Measurements from ENCODE around the gene CARTPT.

CARTPT gene

DNA sequence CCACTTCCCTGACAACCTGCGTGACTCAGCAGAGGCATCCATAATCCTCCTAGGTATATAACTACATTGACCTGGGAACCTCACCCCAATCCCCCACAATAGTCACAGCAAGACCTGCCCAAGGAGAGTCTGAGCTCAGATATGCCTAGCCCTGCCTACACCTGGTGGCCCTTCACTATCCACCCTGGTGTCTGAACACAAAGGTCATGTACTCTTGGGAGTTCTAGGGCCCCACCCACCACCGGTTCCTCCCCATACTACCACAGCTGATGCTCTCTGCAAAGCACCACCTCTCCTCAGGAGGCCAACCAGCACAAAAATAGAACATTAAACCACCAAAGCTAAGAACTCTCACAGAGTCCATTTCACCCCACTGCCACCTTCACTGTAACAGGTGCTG lies 34.8 kb upstream of the CARTPT start:
- TF ChIP-seq, protein P1, sequence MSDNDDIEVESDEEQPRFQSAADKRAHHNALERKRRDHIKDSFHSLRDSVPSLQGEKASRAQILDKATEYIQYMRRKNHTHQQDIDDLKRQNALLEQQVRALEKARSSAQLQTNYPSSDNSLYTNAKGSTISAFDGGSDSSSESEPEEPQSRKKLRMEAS (IDR thresholded peaks at IDR 0.05; ENCODE audit: low read depth, low read length), result no peak
- TF ChIP-seq, protein P2, sequence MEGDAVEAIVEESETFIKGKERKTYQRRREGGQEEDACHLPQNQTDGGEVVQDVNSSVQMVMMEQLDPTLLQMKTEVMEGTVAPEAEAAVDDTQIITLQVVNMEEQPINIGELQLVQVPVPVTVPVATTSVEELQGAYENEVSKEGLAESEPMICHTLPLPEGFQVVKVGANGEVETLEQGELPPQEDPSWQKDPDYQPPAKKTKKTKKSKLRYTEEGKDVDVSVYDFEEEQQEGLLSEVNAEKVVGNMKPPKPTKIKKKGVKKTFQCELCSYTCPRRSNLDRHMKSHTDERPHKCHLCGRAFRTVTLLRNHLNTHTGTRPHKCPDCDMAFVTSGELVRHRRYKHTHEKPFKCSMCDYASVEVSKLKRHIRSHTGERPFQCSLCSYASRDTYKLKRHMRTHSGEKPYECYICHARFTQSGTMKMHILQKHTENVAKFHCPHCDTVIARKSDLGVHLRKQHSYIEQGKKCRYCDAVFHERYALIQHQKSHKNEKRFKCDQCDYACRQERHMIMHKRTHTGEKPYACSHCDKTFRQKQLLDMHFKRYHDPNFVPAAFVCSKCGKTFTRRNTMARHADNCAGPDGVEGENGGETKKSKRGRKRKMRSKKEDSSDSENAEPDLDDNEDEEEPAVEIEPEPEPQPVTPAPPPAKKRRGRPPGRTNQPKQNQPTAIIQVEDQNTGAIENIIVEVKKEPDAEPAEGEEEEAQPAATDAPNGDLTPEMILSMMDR (IDR thresholded peaks at IDR 0.05; ENCODE audit: low read depth, low read length), result no peak
- no peak for TF ChIP-seq POLR2A (IDR thresholded peaks at IDR 0.05; ENCODE audit: extremely low read depth, insufficient read length)
- no peak for TF ChIP-seq MYC (IDR thresholded peaks at IDR 0.05; ENCODE audit: low read depth, low read length)
- no peak overlapping the region for H3K4me3 ChIP-seq (ENCODE audit: low read depth, low read length)
- no peak for DNase-seq (ENCODE audit: low read depth)

DNA sequence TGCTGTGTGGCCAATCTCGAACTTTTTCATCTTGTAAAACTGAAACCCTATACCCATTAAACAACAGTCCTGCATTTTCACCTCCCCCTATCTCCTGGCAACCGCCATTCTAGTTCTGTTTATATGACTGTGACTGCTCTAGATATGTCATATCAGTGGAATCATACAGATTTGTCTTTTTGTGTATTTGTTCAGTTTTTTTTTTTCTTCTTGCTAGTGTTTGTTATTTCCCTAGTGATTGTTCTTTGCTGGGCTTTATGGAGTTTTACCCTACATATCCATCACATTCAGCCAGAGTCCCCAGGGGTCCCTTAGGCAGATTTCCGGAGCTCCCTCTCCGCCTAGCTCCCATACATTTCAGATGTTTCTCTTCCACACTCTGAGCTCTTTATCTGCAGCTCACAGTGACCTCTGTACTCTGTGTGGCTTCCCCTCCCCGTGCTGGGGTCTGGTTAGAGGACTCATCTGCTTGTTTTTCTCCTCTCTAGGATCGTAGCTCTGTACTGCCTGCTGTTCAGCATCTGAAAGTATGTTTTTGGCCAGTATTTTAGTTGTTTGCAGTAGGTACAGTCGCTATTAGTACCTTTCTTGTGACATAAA lies 25.1 kb upstream of the CARTPT start:
- H3K4me3 ChIP-seq (ENCODE audit: low read depth, low read length), result no peak overlapping the region
- peak; percentile 14 for DNase-seq (ENCODE audit: low read depth)
- TF ChIP-seq POLR2A (IDR thresholded peaks at IDR 0.05; ENCODE audit: extremely low read depth, insufficient read length) (no peak), MYC (IDR thresholded peaks at IDR 0.05; ENCODE audit: low read depth, low read length) (no peak)
- TF ChIP-seq, protein P2 (IDR thresholded peaks at IDR 0.05; ENCODE audit: low read depth, low read length), result no peak
- TF ChIP-seq, protein P1 (IDR thresholded peaks at IDR 0.05; ENCODE audit: low read depth, low read length), result no peak

DNA sequence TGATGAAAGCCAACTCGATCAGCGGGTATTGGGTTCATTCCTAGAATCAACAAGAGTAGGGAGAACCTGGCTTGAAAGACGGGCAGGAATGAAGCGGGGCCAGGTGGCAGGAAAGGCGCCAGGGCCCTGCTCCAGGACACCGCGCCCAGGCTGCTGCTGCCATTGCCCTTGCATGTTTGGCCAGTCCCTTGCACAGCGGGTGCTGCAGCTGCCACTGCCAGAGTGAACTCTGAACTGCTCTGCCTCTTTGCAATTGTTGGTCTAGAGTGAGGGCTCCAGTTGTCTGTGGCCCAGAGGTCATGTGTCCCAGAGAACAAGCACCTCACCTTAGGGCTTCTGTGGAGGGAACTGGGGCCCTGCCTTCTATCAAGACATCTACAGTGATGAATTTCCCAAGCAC lies 24.0 kb upstream of the CARTPT start:
- H3K4me3 ChIP-seq (ENCODE audit: low read depth, low read length), result no peak overlapping the region
- TF ChIP-seq POLR2A (IDR thresholded peaks at IDR 0.05; ENCODE audit: extremely low read depth, insufficient read length), result no peak
- TF ChIP-seq MYC (IDR thresholded peaks at IDR 0.05; ENCODE audit: low read depth, low read length), result no peak
- no peak for DNase-seq (ENCODE audit: low read depth)

DNA sequence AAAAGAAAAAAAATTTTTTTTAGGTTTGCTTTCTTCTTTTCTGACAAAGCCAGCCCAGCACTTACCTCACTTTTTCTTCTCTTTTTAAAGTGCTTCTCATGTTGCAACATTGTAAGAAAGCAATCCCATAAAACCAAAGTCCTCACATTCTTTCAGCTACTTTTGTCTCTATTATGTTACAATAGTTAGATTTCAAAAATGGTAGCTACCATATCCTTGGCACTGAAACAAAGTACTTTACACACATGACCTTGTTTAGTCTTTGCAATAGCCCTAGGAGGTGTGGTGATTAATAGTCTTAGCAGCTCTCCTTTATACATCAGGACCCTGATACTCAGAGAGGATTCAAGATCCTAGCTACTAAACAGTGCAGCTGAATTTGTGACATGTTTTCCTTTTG lies 23.5 kb upstream of the CARTPT start:
- TF ChIP-seq MYC (IDR thresholded peaks at IDR 0.05; ENCODE audit: low read depth, low read length) (no peak), POLR2A (IDR thresholded peaks at IDR 0.05; ENCODE audit: extremely low read depth, insufficient read length) (no peak)
- TF ChIP-seq, protein P1 (IDR thresholded peaks at IDR 0.05; ENCODE audit: low read depth, low read length), result no peak
- TF ChIP-seq, protein P2 (IDR thresholded peaks at IDR 0.05; ENCODE audit: low read depth, low read length), result no peak
- no peak for DNase-seq (ENCODE audit: low read depth)
- H3K4me3 ChIP-seq (ENCODE audit: low read depth, low read length), result no peak overlapping the region

DNA sequence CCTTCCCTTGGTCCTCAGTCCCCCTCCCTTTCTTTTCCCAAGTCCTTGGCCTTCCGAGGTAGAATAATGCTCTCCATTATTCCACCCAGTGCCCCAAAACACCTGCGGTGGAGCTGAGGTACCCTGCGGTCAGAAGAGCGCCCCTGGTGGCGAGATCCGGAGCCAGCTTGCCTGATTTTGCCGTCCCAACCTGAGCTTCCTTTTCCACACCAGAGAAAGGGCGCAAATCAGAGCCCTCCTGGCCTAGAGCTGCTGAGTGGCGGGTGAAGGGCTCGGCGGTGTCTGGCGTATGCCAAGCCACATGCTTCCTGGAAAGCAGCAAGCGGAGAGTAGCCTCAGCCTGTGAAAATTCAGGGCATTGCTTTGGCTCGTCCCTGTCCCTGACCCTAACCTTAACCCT lies 21.1 kb upstream of the CARTPT start:
- no peak for DNase-seq (ENCODE audit: low read depth)
- TF ChIP-seq, protein P1 (IDR thresholded peaks at IDR 0.05; ENCODE audit: low read depth, low read length), result no peak
- TF ChIP-seq, protein P2 (IDR thresholded peaks at IDR 0.05; ENCODE audit: low read depth, low read length), result peak; percentile 46
- H3K4me3 ChIP-seq (ENCODE audit: low read depth, low read length), result no peak overlapping the region

DNA sequence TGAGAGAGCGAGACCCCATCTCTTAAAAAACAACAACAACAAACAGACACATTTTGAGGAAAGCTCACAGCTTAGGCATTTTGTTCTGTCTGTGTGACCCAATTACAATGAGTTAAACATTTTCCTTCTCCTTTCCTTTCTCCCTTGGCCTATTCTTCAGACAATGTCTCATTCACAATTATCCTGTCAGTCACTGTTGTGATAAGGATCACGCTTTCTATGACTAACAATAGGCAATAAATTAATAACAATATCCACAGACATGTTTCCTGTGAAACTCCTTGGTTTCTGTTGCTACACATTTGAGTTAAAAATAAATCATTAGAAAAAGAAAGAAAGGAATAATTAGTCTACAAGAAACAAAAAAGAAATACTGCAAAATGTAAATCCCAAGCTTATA lies 19.8 kb upstream of the CARTPT start:
- TF ChIP-seq, protein P1 (IDR thresholded peaks at IDR 0.05; ENCODE audit: low read depth, low read length), result no peak
- TF ChIP-seq, protein P2 (IDR thresholded peaks at IDR 0.05; ENCODE audit: low read depth, low read length), result no peak
- TF ChIP-seq MYC (IDR thresholded peaks at IDR 0.05; ENCODE audit: low read depth, low read length) (no peak), POLR2A (IDR thresholded peaks at IDR 0.05; ENCODE audit: extremely low read depth, insufficient read length) (no peak)
- no peak for DNase-seq (ENCODE audit: low read depth)
- H3K4me3 ChIP-seq (ENCODE audit: low read depth, low read length), result no peak overlapping the region
